Sigmoid colon (tissue), 4 donors: Measurements from ENCODE around the gene MORN1.

Experiments used
- CTCF ChIP-seq, 4 experiments: fragments of 450-650 bp in 3 of 4; fragments of 200-600 bp in 1 of 4; IDR thresholded peaks; one replicate each; pipeline ENCODE4 v1.5.1; 2016 to 2019; ENCODE audit warnings: antibody characterized with exemption in 4 of 4, mild to moderate bottlenecking in 3 of 4, moderate library complexity in 2 of 4
- POLR2A ChIP-seq, 2 donors: fragments of 450-650 bp; IDR thresholded peaks; one replicate each; pipeline ENCODE4 v1.6.1; 2016; ENCODE audit warnings: antibody characterized with exemption in 2 of 2, mild to moderate bottlenecking in 2 of 2, moderate library complexity in 2 of 2
- POLR2AphosphoS5 ChIP-seq, 4 donors: sonication (generic); formaldehyde crosslinking; IDR thresholded peaks; one replicate each; pipeline ENCODE4 v1.6.1; 2017; ENCODE audit warnings: antibody characterized with exemption in 4 of 4

GRCh38 chr1:2342384-2343022, 48.9 kb downstream of the MORN1 start:
- TF ChIP-seq CTCF (IDR thresholded peaks at IDR 0.05), result no peak
- TF ChIP-seq POLR2A (IDR thresholded peaks at IDR 0.05), result no peak
- TF ChIP-seq POLR2AphosphoS5 (IDR thresholded peaks at IDR 0.05), result no peak
